ENCODE results near the gene NOTCH1.

The NOTCH1 gene

GRCh38 chr9:136484153-136485048 is 61.4 kb downstream of the NOTCH1 start:
- Mint-ChIP-seq H3K36me3 (ENCODE audit: low read depth) (peaks cover 27% of the 10 kb centered on the region), H3K4me3 (peak overlapping the region; percentile 66)
- no peak for DNase-seq

DNA sequence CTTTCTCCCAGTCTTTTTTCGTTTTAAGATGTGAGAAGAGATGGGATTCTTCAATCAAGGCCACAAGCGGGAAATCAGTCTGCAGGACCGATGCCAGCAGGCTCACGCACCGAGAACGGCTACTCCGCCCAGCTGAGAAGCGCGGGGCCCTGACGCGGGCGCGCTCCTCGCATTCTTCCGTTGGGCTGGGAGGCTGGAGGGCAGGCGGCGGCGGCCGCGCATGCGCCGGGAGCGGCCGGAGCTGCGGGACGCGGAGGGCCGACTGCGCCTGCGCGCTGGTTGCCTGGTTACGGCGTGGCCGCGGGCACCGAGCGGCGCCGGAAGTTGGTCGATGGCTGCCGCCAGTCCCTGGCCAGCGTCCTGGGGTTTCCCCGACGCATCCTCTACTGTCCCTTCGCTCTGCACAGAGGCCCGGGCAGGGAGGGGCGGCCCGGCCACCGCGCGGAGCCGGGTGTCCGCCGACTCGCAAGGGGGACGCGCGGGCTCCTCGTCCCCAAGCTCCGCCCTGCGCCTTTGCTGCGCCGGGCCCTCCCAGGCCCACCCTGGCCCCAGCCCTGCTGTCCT is 62.2 kb downstream of the NOTCH1 start:
- peaks cover 32% of the 10 kb centered on the region for H3K4me1 Mint-ChIP-seq (ENCODE audit: low read depth)
- H3K36me3 Mint-ChIP-seq (ENCODE audit: low read depth), result peaks cover 31% of the 10 kb centered on the region
- no peaks in the 10 kb centered on the region for H3K27me3 Mint-ChIP-seq
- peak; percentile 97 for DNase-seq
- peak overlapping the region; percentile 99 for H3K27ac Mint-ChIP-seq
- no peaks in the 10 kb centered on the region for H3K9me3 Mint-ChIP-seq
- H3K4me3 Mint-ChIP-seq, result peak overlapping the region; percentile 97

More at GRCh38 chr9:136484153-136485048, 61.4 kb downstream of the NOTCH1 start:
- Mint-ChIP-seq H3K27me3 (no peaks in the 10 kb centered on the region), H3K27ac (peak overlapping the region; percentile 69), H3K4me1 (ENCODE audit: low read depth) (peaks cover 28% of the 10 kb centered on the region), H3K9me3 (no peaks in the 10 kb centered on the region)

DNA sequence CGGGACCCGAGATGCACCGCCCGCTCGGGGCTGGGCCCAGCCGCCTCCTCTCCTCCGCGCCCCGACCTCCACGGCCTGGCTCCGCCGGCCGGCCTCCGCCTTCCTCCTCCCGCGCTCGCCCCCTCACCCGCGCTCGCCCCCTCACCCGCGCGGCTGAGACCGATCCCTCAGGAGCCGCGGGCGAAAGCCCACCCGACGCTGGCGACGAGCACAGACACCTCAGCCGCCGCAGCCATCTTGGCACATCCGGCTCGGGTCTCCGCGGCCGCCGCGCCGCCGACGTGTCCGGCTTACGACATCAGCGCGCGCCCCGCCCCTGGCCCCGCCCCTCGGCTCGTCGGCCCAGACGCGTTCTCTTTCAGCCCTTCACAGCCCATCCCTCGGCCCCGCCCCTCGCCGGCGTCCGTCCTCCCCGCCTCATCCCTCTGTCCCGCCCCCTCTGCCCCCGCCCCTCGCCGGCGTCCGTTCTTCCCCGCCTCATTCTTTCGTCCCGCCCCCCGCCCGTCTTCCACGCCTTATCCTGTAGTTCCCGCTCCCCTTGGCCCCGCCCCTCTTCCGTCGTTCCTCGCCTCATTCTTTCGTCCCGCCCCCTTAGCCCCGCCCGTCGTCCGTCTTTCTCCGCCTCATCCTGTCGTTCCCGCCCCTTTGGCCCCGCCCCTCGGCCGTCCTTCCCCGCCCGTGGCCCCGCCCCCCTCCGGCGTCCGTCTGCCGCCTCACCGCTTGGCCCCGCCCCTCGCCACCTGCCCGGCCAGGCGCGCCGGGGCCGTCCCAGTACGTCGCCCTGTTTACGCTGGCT is 62.9 kb downstream of the NOTCH1 start, which contains the start of gene SEC16A:
Gene SEC16A, minus strand, starts transcription at position 248 of the 796 bp plus-strand sequence. CDS start 5,425 bp downstream, outside the sequence.
- Mint-ChIP-seq H3K27ac (peak within 1 kb of the TSS; percentile 99), H3K9me3 (no peaks in the 10 kb centered on the region), H3K36me3 (ENCODE audit: low read depth) (peaks cover 38% of the 10 kb centered on the region), H3K4me1 (ENCODE audit: low read depth) (peaks cover 35% of the 10 kb centered on the region), H3K4me3 (peak within 1 kb of the TSS; percentile 97), H3K27me3 (no peaks in the 10 kb centered on the region)
- DNase-seq, result peak; percentile 100

DNA sequence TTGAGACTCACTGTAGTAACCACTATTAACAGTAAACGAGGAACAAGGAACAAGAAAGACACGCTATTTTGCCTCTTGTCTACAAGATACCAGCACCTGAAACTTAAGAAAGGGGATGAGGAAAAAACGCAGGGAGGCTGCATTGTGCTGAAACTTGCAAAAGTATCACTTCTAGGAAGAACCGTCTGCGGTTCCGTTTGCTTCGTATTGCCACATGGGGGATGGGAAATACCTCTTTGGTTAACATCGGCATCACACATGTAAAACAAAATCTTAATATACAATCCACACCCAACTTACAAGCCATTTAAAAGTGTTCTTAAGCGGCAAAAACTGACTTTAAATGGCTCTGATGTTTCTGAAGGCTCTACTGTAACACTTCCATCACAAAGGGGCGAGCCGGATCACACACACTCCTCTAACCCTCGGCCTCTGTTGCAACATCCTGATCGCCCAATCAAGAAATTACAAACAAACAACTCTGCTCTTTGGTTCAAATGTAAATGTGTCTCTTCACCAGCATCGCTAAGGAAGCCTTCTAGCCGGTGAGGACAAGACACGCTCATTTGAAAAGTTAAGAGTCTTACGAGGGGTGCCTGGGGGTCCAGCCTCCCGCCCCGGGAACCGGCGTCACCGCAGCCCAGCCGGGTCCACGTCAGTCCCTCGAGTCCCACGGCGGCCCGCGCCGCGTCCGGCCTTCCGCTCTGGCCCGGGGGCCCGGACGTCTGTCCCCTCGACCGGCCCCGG is 63.6 kb downstream of the NOTCH1 start:
- Mint-ChIP-seq H3K4me3 (peak overlapping the region; percentile 97), H3K9me3 (no peaks in the 10 kb centered on the region), H3K36me3 (ENCODE audit: low read depth) (peaks cover 46% of the 10 kb centered on the region), H3K27ac (peak overlapping the region; percentile 92), H3K4me1 (ENCODE audit: low read depth) (peaks cover 39% of the 10 kb centered on the region), H3K27me3 (no peaks in the 10 kb centered on the region)
- no peak for DNase-seq

GRCh38 chr9:136481558-136481957 is 64.3 kb downstream of the NOTCH1 start:
- H3K4me3 Mint-ChIP-seq, result peak overlapping the region; percentile 97

DNA sequence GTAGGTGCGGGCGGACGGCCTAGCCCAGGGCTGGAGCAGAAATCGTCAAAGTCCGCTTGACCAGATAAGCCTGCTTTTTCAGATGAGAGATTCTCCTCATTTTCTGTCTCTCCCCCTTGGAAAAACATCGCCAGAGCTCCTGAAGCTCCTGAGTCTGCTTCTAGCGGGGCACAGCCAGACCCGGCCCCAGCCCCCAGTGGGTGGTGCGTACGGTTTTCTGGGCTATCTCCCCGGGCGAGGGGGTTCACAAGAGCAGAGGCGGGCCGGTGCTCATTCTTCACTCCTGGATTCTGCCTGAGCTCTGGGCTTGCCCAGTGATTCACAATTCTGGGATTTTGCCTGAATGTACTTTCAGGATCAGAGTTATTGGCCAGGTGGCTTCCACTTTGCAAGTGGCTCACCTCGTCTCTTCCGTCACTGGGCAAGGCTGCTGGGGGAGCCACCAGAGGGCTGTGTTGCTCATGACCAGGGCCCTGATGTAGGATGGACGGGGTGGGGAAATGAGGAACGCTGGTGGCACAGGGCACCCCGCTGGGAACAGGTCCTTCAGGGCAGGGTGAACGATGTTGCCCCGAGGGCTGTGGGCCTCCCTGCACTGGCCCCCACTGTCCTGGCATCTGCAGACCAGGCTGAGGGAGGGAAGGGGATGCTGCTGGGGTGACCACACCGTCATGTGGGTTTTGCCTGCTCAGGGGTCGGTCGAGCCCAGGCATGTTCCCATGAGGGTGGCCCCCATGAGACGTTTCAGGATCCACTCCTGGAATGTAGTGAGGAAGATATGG is 69.3 kb downstream of the NOTCH1 start:
- peaks cover 29% of the 10 kb centered on the region for H3K4me1 Mint-ChIP-seq (ENCODE audit: low read depth)
- no peak for DNase-seq
- no peak overlapping the region for H3K27ac Mint-ChIP-seq
- H3K36me3 Mint-ChIP-seq (ENCODE audit: low read depth), result peaks cover 91% of the 10 kb centered on the region
- H3K27me3 Mint-ChIP-seq, result no peaks in the 10 kb centered on the region
- no peak overlapping the region for H3K4me3 Mint-ChIP-seq
- no peaks in the 10 kb centered on the region for H3K9me3 Mint-ChIP-seq

More at GRCh38 chr9:136481558-136481957, 64.3 kb downstream of the NOTCH1 start:
- H3K27me3 Mint-ChIP-seq, result no peaks in the 10 kb centered on the region
- no peak for DNase-seq
- peaks cover 52% of the 10 kb centered on the region for H3K36me3 Mint-ChIP-seq (ENCODE audit: low read depth)
- H3K27ac Mint-ChIP-seq, result peak overlapping the region; percentile 92
- H3K9me3 Mint-ChIP-seq, result no peaks in the 10 kb centered on the region
- peaks cover 39% of the 10 kb centered on the region for H3K4me1 Mint-ChIP-seq (ENCODE audit: low read depth)

- Mint-ChIP-seq H3K36me3 (ENCODE audit: low read depth) (peaks cover 96% of the 10 kb centered on the region), H3K9me3 (no peaks in the 10 kb centered on the region), H3K27me3 (no peaks in the 10 kb centered on the region), H3K27ac (no peak overlapping the region), H3K4me3 (no peak overlapping the region), H3K4me1 (ENCODE audit: low read depth) (peaks cover 20% of the 10 kb centered on the region)
- no peak for DNase-seq
Observed at GRCh38 chr9:136474974-136475865, 70.6 kb downstream of the NOTCH1 start.

DNA sequence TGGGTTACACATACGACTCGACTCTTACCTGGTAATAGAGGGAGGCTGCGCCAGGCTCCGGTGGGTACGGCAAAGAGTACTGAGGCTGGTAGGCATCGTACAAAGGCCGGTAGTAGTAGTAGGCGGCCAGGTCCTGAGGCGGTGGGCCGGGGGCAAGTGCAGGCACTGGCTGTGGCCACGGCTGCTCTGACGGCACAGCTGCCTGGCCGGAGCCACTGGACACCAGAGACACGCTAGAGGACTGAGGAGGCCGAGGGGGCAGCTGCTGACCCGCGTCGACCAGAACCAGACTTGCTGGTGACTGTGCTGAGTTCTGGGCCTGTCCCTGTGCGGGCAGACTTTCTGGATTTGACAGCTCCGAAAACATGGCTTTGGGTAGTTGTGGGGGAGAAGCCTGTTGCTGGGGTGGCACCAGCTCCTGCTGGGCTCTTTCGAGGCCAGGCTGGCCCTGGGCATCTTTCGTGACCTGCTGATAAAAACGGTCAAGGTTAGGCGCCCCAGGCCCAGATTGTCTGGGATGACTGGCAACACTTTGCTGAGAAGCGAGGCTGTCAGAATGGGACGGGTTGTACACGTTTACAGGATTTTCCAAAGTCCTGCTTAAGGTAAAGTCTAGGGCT is 71.7 kb downstream of the NOTCH1 start:
- no peak for DNase-seq
- H3K4me1 Mint-ChIP-seq (ENCODE audit: low read depth), result peaks cover 14% of the 10 kb centered on the region
- H3K27ac Mint-ChIP-seq, result no peak overlapping the region
- peaks cover 99% of the 10 kb centered on the region for H3K36me3 Mint-ChIP-seq (ENCODE audit: low read depth)
- no peak overlapping the region for H3K4me3 Mint-ChIP-seq
- no peaks in the 10 kb centered on the region for H3K27me3 Mint-ChIP-seq
- H3K9me3 Mint-ChIP-seq, result no peaks in the 10 kb centered on the region

GRCh38 chr9:136473354-136473721 is 72.5 kb downstream of the NOTCH1 start:
- peaks cover 100% of the 10 kb centered on the region for H3K36me3 Mint-ChIP-seq (ENCODE audit: low read depth)
- DNase-seq, result no peak
- H3K4me3 Mint-ChIP-seq, result no peak overlapping the region
- H3K4me1 Mint-ChIP-seq (ENCODE audit: low read depth), result peaks cover 7% of the 10 kb centered on the region
- H3K9me3 Mint-ChIP-seq, result no peaks in the 10 kb centered on the region
- peak overlapping the region; percentile 15 for H3K27ac Mint-ChIP-seq
- H3K27me3 Mint-ChIP-seq, result no peaks in the 10 kb centered on the region

DNA sequence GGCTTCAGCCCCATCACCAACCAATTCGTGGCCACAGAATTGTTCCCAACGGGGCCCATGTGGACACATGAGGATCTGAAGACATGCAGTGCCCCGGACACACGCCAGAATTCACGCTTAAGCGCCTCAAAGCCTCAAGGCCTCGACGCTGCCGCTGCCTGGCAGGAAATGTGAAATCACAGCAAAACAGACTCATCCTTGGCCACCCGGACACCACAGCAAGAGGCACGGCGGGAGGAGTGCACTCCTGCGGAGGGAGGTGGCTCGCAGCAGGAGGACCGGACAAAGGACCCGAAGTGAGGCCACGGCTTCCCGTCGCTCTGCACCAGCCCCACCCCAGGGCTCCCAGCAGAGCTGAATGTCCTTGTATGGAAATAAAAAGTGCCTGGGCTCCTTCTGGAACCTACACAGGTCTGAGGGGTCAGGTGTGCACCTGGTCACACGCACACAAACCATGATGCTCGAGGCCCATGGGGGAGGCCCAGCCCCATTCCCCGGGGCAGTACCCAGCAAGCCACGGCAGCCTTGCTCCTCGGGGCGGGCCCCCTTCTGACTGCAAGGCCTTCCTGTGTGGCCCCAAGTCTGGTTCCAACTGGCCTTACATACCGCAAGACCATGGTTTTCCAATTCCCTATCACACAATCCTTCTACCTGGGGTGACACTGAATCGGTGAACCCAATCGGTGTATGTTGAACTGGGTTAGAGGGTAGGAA is 73.1 kb downstream of the NOTCH1 start:
- H3K27ac Mint-ChIP-seq, result peak overlapping the region; percentile 15
- H3K4me1 Mint-ChIP-seq (ENCODE audit: low read depth), result peaks cover 5% of the 10 kb centered on the region
- H3K9me3 Mint-ChIP-seq, result no peaks in the 10 kb centered on the region
- peaks cover 99% of the 10 kb centered on the region for H3K36me3 Mint-ChIP-seq (ENCODE audit: low read depth)
- DNase-seq, result no peak
- H3K27me3 Mint-ChIP-seq, result no peaks in the 10 kb centered on the region
- H3K4me3 Mint-ChIP-seq, result no peak overlapping the region

DNA sequence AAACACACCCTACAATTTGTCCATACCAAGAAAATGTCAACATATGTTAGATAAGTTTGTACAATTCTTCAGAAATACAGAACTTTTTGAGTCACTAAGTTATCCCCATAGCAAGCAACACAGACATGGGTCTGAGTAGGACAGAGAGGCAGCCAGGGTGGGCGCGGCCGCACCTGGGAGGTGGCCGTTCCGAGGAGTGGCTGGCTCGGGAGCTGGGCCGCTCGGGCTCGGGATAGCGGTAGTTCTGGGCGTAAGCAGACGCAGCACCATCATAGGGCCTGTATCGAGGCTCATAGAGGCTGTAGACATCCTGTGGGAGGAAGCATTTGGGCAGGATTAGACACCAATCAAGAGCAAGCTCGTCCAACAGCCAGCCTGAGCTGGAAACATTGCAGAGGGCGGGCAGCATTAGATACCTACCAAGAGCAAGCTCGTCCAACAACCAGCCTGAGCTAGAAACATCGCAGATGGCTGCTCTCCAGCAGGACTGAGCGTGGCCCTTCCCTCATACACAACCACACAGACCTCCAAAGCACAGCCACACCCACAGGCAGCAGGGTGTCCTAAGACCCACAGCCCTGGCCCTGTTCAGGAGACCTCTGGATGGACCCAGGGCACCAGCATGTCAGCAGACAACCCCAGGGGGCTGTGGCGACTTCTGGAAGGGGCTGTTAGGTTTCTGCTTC is 73.9 kb downstream of the NOTCH1 start:
- Mint-ChIP-seq H3K36me3 (ENCODE audit: low read depth) (peaks cover 99% of the 10 kb centered on the region), H3K4me1 (ENCODE audit: low read depth) (peaks cover 3% of the 10 kb centered on the region), H3K9me3 (no peaks in the 10 kb centered on the region), H3K4me3 (no peak overlapping the region), H3K27me3 (no peaks in the 10 kb centered on the region), H3K27ac (no peak overlapping the region)
- DNase-seq, result no peak
